Activated T-cell treated with anti-CD3 and anti-CD28 coated beads, Interleukin-2, amount 50 U/mL, for 4 hours (primary cell): Measurements from ENCODE around the gene RGS6. TPM values are rescaled to one million over a fixed set of nuclear protein-coding genes. Genes with fewer than 3 reads are reported as not detected.
A peak's percentile ranks its signal among the peaks of the same experiment; 100 is the strongest.

ENCODE experiments used
- ATAC-seq, 2 donors: fragments of 200-7000 bp; cut with Tn5 transposase; one replicate each; pipeline ENCODE4 v1.10.0; 2021
- DNase-seq: peaks from one replicate; pipeline ENCODE4 v3.0.0-alpha.2; 2020
- H3K27me3 Mint-ChIP-seq: one replicate; pipeline ENCODE4 v1.8.0; 2021; ENCODE audit warnings: low read depth, mixed read lengths
- H3K36me3 Mint-ChIP-seq: one replicate; pipeline ENCODE4 v1.8.0; 2022; ENCODE audit warnings: mixed read lengths; ENCODE audit not compliant: insufficient read depth
- H3K4me1 Mint-ChIP-seq: one replicate; pipeline ENCODE4 v1.8.0; 2021; ENCODE audit warnings: low read depth, mixed read lengths
- H3K4me3 Mint-ChIP-seq: one replicate; pipeline ENCODE4 v1.8.0; 2021; ENCODE audit warnings: mild to moderate bottlenecking, moderate library complexity, mixed read lengths
- H3K9me3 Mint-ChIP-seq: one replicate; pipeline ENCODE4 v1.8.0; 2021; ENCODE audit warnings: mixed read lengths
- total RNA-seq, 3 donors: library from RNA; stranded (reverse); gene quantifications; one replicate each; pipeline ENCODE4 v1.2.1, GENCODE V29; 2021

Gene RGS6
- total RNA-seq, 3 donors from 2014 or later, result 0.03 TPM; not detected in 2

DNA sequence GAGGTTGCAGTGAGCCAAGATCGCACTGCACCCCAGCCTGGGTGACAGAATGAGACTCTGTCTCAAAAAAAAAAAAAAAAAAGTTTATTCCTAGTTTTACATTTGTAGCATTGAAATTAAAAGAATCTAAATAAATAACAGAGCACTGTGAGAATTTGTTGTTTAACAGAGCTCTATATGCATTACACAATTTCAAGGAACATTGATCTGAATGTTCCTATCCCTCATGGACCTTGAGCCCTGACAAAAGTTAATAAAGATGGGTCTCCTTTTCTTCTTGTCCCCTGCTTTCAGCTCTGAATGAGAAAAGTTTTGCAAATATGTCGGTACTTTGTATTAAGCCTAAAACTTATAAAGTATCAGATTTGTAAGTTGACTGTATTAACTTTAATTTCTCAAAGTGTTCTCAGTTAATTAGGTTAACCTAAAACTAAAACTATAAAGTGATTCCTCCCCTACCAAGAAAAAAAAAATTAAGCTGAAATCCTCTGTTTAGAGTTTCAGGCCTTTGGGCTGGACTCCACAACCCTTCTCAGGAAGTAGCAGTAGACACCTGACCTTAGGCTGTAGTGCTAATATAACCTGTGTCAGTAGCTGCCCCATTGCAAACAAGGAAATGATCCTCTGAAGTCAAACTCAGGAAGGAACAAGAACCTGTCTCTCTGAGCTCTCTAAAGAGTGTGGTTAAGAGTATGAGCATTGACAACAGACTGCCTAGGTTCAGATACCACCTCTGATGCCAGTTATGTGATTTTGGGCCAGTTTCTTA, 484.0 kb downstream of the RGS6 start:
- peaks cover 4% of the 10 kb centered on the region for H3K9me3 Mint-ChIP-seq
- peaks cover 6% of the 10 kb centered on the region for H3K27me3 Mint-ChIP-seq
- ATAC-seq (no peak), DNase-seq (no peak)
- H3K36me3 Mint-ChIP-seq, result no peaks in the 10 kb centered on the region
- H3K4me3 Mint-ChIP-seq, result no peak overlapping the region
- no peaks in the 10 kb centered on the region for H3K4me1 Mint-ChIP-seq

DNA sequence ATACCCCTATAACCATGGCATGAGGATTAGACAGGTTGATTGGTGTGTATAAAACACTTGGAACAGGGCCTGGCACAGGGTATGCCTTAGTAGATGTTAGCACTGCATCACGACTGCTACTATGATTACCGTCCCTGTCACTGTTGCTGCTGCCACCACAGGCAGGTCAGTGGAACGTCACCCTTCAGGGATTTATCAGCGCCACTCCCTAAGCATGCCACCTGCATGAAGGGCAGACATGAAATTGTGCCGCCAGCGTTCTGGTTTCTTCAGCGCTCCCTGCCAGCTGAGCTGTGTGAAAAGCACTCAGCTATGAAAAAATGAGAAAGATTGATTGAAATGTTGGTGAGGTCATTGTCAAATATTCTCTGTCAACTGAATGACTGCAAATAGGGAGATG, 484.7 kb downstream of the RGS6 start:
- Mint-ChIP-seq H3K4me1 (no peaks in the 10 kb centered on the region), H3K9me3 (peaks cover 4% of the 10 kb centered on the region), H3K36me3 (no peaks in the 10 kb centered on the region), H3K27me3 (peaks cover 6% of the 10 kb centered on the region), H3K4me3 (no peak overlapping the region)
- ATAC-seq, result no peak
- no peak for DNase-seq

GRCh38 chr14:72418806-72419205, 486.6 kb downstream of the RGS6 start:
- H3K4me1 Mint-ChIP-seq, result no peaks in the 10 kb centered on the region
- H3K27me3 Mint-ChIP-seq, result peaks cover 10% of the 10 kb centered on the region
- H3K4me3 Mint-ChIP-seq, result no peak overlapping the region
- no peaks in the 10 kb centered on the region for H3K36me3 Mint-ChIP-seq
- H3K9me3 Mint-ChIP-seq, result peaks cover 8% of the 10 kb centered on the region
- DNase-seq (no peak), ATAC-seq (no peak)

DNA sequence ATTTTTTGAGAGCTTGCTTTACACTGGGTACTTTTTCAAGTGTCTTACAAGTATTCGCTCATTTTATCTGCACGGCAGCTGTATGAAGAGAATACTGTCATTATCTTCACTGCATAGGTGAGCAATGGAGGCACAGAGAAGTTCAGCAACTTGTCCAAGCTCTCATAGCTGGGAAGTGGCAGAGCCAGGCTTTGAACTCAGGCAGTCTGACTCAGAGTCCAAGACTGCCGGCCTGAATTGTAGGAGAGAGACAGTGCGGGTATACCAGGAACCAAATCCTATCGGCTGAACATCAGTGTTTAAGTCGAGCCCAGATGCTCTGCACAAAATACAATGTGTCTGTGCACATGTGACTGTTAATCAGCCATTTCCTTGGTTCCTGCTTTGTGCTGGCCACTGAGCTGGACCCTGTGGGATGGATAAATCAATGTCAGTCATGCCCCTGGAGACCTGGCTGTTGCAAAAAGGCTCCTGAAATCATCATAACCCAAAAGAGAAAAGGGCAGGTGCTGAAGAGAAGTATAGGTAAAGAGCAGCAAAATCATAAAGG, 487.1 kb downstream of the RGS6 start:
- no peaks in the 10 kb centered on the region for H3K4me1 Mint-ChIP-seq
- H3K9me3 Mint-ChIP-seq, result peaks cover 8% of the 10 kb centered on the region
- no peak for ATAC-seq
- no peaks in the 10 kb centered on the region for H3K36me3 Mint-ChIP-seq
- H3K4me3 Mint-ChIP-seq, result no peak overlapping the region
- DNase-seq, result no peak
- peaks cover 10% of the 10 kb centered on the region for H3K27me3 Mint-ChIP-seq

- no peaks in the 10 kb centered on the region for H3K4me1 Mint-ChIP-seq
- DNase-seq (peak; percentile 64), ATAC-seq (no peak)
- peaks cover 3% of the 10 kb centered on the region for H3K9me3 Mint-ChIP-seq
- peaks cover 4% of the 10 kb centered on the region for H3K27me3 Mint-ChIP-seq
- no peak overlapping the region for H3K4me3 Mint-ChIP-seq
- H3K36me3 Mint-ChIP-seq, result no peaks in the 10 kb centered on the region
Measured at GRCh38 chr14:72420749-72421474, 488.7 kb downstream of the RGS6 start.

GRCh38 chr14:72423957-72424356, 491.7 kb downstream of the RGS6 start:
- H3K9me3 Mint-ChIP-seq, result peaks cover 14% of the 10 kb centered on the region
- ATAC-seq, result no peak
- H3K27me3 Mint-ChIP-seq, result peaks cover 4% of the 10 kb centered on the region
- DNase-seq, result no peak
- H3K36me3 Mint-ChIP-seq, result peaks cover 3% of the 10 kb centered on the region
- H3K4me1 Mint-ChIP-seq, result no peaks in the 10 kb centered on the region
- no peak overlapping the region for H3K4me3 Mint-ChIP-seq

GRCh38 chr14:72430457-72430856, 498.2 kb downstream of the RGS6 start:
- H3K27me3 Mint-ChIP-seq, result no peaks in the 10 kb centered on the region
- H3K4me1 Mint-ChIP-seq, result peaks cover under 1% of the 10 kb centered on the region
- H3K9me3 Mint-ChIP-seq, result peaks cover 11% of the 10 kb centered on the region
- DNase-seq (no peak), ATAC-seq (no peak)
- H3K4me3 Mint-ChIP-seq, result no peak overlapping the region
- peaks cover 3% of the 10 kb centered on the region for H3K36me3 Mint-ChIP-seq

DNA sequence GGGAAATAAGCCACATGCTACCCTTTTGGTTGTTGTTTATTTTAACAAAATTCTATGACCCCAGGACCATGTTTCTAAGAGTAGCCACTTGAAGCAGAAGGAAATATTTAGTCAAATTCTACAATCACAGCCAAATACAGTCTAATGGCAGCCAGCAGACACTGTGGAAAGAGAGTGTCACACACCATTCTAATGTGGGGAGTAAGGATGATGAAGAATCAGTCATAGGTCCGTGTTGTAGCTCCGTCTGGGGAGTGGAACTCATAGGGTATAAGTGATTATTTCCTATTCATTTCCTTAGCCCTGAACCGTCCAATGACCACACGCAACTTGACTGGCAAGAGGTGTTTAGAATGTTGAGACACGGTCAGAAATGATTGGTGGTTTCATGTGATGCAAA, 500.5 kb downstream of the RGS6 start:
- ATAC-seq, result no peak
- peaks cover 3% of the 10 kb centered on the region for H3K36me3 Mint-ChIP-seq
- peaks cover 5% of the 10 kb centered on the region for H3K4me1 Mint-ChIP-seq
- no peaks in the 10 kb centered on the region for H3K27me3 Mint-ChIP-seq
- peaks cover 6% of the 10 kb centered on the region for H3K9me3 Mint-ChIP-seq
- no peak for DNase-seq
- no peak overlapping the region for H3K4me3 Mint-ChIP-seq

DNA sequence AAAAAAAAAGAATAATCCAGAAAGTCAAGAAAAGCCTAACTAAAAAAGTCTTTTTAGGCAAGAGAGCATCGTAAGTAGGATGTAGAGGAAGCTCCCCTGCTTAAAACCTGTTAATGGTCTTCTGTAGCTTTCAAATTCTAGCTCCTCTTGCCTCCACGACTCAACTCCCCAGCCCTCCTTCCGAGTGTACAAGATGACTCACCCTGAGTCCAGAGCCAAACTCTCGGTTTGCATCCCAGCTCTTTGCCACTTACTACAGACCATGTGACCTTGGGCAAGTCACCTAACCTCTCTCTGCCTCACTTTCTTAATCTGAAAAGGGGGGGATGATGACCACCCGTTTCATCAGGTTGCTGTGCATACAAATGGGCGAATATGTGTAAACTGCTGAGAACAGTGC, 501.3 kb downstream of the RGS6 start:
- Mint-ChIP-seq H3K9me3 (no peaks in the 10 kb centered on the region), H3K36me3 (no peaks in the 10 kb centered on the region), H3K27me3 (no peaks in the 10 kb centered on the region), H3K4me1 (peaks cover 5% of the 10 kb centered on the region), H3K4me3 (no peak overlapping the region)
- ATAC-seq, result no peak
- DNase-seq, result no peak

DNA sequence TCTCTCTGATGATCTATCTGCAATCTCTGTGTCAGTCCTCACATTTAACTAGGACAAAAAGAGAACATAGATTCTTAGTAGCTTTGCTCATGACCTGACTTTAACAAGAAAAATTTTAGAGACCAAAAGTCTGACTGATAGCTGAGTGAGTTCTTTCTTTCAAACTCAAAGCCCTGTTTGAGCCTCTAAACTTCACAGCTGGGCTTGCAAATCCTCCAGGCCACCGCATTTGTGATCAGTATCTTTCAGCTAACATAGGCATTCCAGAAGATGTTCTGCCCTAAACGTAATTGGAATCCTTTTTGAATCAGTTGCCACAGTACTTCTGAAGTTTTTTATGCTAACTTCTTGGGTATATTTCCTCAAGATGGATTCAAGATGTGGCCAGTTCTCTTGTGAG, 502.6 kb downstream of the RGS6 start:
- H3K27me3 Mint-ChIP-seq, result no peaks in the 10 kb centered on the region
- H3K36me3 Mint-ChIP-seq, result no peaks in the 10 kb centered on the region
- no peak overlapping the region for H3K4me3 Mint-ChIP-seq
- peaks cover 18% of the 10 kb centered on the region for H3K4me1 Mint-ChIP-seq
- ATAC-seq (no peak), DNase-seq (no peak)
- no peaks in the 10 kb centered on the region for H3K9me3 Mint-ChIP-seq

- peaks cover 53% of the 10 kb centered on the region for H3K4me1 Mint-ChIP-seq
- H3K4me3 Mint-ChIP-seq, result no peak overlapping the region
- H3K27me3 Mint-ChIP-seq, result no peaks in the 10 kb centered on the region
- no peaks in the 10 kb centered on the region for H3K9me3 Mint-ChIP-seq
- no peak for DNase-seq
- no peaks in the 10 kb centered on the region for H3K36me3 Mint-ChIP-seq
- ATAC-seq, result peak in 1 of 2 donors; percentile 22
Measured at GRCh38 chr14:72439707-72440106, 507.5 kb downstream of the RGS6 start.

DNA sequence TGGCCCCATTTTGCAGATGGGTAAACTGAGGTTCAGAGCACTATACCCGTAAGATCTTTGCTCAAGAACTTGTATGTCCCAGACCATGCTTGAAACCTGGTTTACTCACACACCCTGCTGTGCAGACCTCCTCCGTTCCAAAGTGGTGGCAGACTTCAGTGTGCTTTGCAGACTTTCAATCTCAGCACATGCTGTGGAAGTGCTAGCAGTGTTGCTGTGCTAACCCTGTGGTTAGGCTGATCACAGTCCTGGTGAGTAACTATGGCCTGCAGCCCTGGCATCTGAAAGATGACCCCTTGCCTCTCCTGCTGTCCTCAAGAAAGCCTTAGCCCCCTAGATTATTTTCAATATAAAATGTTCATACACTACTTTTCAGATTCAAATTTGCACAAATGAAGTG, 511.0 kb downstream of the RGS6 start:
- DNase-seq, result no peak
- Mint-ChIP-seq H3K9me3 (no peaks in the 10 kb centered on the region), H3K36me3 (no peaks in the 10 kb centered on the region), H3K4me1 (peaks cover 52% of the 10 kb centered on the region), H3K27me3 (no peaks in the 10 kb centered on the region), H3K4me3 (no peak overlapping the region)
- no peak for ATAC-seq

GRCh38 chr14:72443991-72444441, 511.8 kb downstream of the RGS6 start:
- Mint-ChIP-seq H3K4me3 (peak overlapping the region; percentile 25), H3K9me3 (no peaks in the 10 kb centered on the region), H3K36me3 (no peaks in the 10 kb centered on the region), H3K4me1 (peaks cover 48% of the 10 kb centered on the region), H3K27me3 (no peaks in the 10 kb centered on the region)
- DNase-seq, result peak; percentile 11
- ATAC-seq, result peak; percentile 80

DNA sequence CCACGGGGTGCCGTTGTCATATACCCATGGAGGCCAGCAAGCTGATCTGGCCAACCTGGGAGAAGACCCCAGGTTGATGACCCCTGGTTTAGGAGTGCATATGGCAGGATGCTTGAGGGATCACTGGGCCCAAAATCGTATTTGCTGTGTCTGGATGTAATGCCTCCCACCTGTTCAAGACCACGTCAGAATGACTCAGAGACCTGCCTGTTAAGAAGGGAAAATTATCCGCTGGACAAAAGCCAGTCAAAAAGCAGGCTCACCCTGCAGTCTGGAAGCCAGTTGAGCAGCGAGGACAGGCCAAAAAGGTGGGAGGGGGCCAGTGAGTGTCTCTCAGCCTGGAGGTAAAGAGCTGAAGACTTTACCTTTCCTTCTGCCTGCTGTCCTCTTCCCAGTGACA, 512.5 kb downstream of the RGS6 start:
- no peaks in the 10 kb centered on the region for H3K36me3 Mint-ChIP-seq
- peaks cover 41% of the 10 kb centered on the region for H3K4me1 Mint-ChIP-seq
- DNase-seq, result no peak
- no peaks in the 10 kb centered on the region for H3K9me3 Mint-ChIP-seq
- no peak for ATAC-seq
- H3K27me3 Mint-ChIP-seq, result no peaks in the 10 kb centered on the region
- no peak overlapping the region for H3K4me3 Mint-ChIP-seq

GRCh38 chr14:72448212-72448611, 516.0 kb downstream of the RGS6 start:
- no peak for DNase-seq
- Mint-ChIP-seq H3K9me3 (no peaks in the 10 kb centered on the region), H3K36me3 (no peaks in the 10 kb centered on the region), H3K4me1 (peaks cover 47% of the 10 kb centered on the region), H3K4me3 (no peak overlapping the region), H3K27me3 (no peaks in the 10 kb centered on the region)
- no peak for ATAC-seq
